GM18951 (cell line): Measurements from ENCODE around the gene C1S.
"Not testable (repeated sequence)": the region's sequence is repeated elsewhere in the genome, so short reads cannot be mapped to it uniquely, and the experiment has no call there.

ENCODE experiments used
- POLR2A ChIP-seq: IDR thresholded peaks from 4 replicates; pipeline ENCODE4 v1.6.1; 2011; ENCODE audit warnings: mild to moderate bottlenecking; ENCODE audit not compliant: insufficient read length, insufficient read depth; ENCODE audit errors: extremely low read depth
- in situ Hi-C: fragments of 300-500 bp; cut with MboI; formaldehyde crosslinking; loops from one replicate; pipeline ENCODE4 v1.12.0; 2022; ENCODE audit warnings: low sequenced_read_pairs, mixed read lengths, inconsistent platforms; ENCODE audit not compliant: unreplicated experiment

The C1S gene

DNA sequence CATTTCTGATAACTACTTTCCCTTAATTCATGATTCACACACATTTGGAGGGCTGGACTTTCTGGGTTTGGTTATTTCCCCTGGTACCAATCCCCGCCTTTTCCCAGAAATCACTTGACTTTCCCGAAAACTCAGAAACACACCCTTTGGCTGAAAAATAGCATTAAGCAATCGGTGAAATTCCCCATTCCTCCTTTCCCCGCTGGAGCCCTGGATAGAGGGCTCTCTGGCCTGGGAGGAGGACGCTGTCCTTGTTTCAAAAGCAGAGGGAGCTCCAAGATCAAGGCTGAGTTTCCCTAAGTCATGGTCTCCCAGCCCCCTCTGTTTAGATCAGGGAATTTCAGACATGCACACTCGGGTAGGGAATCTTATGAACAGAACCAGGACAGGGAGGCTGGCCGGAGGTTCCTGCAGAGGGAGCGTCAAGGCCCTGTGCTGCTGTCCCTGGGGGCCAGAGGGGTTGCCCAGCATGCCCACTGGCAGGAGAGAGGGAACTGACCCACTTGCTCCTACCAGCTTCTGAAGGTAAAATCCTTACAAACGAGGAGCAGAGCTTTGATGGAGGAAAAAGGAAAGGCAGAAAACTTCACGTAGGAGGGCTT lies at the start of gene C1S:
C1S (plus strand) TSS at position 366 of the 602 bp plus-strand sequence. CDS start 1,195 bp downstream, outside the sequence.
- in situ Hi-C loops = no loop called here
- no peak for TF ChIP-seq POLR2A

DNA sequence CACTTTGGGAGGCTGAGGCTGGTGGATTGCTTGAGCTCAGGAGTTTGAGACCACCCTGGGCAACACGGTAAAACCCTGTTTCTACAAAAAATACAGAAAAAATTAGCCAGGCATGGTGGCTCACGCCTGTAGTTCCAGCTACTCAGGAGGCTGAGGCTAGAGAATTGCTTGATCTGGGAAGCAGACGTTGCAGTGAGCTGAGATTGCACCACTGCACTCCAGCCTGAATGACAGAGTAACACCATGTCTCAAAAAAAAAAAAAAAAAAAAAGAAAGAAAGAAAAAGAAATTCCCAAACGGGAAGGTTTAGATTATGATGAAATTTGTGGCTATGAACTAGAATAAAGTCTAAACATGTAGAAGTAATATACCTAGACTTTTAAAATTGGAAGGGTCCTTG lies 49.1 kb upstream of the C1S start:
- in situ Hi-C loops = not testable (repeated sequence)

DNA sequence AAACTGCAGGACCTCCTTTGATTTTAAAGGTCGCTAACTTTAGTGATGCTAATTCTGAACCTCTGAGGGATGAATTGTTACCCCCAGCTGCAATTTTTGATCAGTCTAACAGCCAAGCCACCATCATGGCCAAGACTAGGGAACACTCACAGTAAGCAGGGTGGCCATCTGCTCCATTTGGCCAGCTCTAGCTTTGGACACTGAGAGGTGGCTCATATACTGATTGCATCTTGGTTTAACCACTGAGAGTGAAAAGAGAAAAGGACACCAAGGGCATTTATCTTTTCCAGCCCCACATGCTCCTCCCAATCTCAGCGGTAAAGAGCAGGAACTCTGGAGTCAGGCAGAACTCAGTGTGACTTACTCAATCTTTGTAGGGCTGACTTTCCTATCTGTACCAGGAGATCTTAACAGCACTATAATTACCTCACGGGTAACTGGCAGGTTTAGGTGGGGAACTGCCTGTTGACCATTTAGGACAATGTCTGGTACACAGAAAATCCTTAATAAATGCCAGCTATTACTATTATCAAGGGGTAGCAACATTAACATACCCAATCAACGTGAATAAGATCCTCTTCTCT lies 48.4 kb upstream of the C1S start:
- in situ Hi-C loops = no loop called here

DNA sequence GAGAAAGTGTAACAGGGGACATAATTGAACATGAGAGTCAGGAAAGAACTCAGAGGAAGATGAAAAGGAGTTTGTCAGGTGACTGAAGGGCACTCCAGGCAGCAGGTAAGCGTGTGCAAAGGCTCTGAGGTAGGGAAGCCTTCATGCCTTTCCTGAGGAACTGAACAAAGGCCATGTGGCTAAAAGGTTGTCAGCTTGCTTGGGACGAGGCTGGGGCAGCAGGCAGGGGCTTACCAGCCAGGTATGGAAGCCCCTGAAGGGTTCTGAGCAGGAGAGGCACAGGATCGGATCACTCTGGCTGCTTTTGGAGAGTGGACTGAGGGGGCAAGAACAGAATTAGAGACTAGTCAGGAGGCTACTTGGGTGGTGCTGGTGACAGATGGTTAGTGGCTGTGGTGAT lies 47.4 kb upstream of the C1S start:
- no peak for TF ChIP-seq POLR2A
- in situ Hi-C loops = no loop called here

More for the DNA sequence above, 48.4 kb upstream of the C1S start:
- no peak for TF ChIP-seq POLR2A

DNA sequence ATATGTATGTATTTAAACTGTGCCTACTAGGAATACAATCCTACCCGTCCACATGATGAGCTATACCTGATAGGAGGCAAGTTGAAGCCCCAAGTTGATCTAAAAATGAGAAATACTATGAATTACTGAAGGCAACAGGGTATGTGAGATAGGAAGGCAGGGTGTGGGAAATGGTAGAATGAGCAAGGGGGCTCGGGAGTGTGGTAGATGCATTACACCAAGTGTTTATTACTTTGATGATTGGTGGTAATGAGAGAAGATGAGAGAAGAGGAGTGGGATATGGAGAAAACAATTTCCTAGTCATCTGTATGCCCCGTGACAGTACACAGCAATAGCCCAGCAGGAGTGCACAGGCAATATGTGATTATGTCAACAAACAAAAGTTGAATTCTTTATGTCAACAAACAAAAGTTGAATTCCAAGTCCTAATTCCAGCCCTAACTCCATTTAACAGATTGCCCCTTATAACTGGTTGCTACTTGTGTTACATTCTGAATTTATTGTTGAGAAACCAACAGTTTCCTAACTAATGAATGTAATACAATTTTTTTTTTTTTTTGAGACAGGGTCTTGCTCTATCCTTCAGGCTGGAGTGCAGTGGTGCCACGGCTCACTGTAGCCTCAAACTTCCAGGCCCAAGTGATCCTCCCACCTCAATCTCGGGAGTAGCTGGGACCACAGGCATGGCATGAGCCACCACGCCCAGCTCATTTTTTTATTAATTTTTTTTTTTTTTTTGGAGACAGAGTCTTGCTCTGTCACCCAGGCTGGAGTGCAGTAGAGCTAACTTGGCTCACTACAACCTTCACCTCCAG lies 44.8 kb upstream of the C1S start:
- no peak for TF ChIP-seq POLR2A
- in situ Hi-C loops = no loop called here

DNA sequence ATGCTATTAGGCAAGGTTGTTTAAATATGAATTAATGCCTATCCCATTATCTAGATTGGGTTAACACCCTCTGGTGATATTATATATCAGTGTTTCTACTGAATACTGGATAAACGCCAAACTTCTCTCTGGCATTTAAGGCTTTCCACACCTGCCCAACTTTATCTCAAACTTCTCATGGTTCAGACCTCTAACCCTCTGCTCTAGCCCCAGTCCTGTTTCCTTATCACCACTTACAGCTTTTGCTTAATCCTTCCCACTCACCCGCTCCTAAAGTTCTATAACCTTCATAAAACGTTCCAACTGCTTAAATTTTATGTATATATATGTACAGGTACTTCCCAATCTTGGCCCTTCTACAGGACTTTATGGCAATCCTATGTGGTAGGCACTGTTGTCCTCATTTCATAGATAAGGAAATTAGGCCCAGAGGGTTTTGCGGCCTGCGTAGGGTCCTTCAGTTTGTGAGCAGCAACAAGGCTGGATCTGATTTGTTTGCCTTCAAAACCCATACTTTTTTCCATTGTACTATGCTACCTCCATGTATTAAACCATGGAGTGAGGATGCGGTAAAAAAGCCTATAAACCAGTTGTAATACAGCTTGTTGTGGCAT lies 43.5 kb upstream of the C1S start:
- in situ Hi-C loops = no loop called here
- no peak for TF ChIP-seq POLR2A

DNA sequence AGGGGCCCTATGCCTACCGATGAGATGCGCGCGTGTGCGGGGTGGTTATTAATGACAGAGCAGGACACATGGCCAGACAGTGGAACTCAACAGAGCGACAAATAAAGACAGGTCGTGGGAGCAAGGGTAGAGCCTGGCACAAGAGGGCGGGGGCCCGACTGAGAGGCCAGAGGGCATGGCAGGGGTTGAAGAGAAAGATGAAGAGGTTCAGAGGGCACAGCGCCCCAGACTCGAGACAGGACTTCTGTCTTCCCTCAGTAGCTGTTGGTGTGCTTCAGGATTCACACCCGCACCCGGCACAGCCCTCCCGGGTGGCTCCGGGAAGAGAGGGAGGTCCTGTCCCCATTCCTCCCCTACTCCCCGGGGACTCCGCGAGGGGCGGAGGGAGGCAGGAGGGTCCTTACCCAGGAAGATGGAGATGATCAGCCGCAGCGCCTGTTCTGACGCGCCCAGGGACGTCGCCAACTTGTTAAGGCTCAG lies 42.6 kb upstream of the C1S start:
- TF ChIP-seq POLR2A = no peak
- in situ Hi-C loops = no loop called here

DNA sequence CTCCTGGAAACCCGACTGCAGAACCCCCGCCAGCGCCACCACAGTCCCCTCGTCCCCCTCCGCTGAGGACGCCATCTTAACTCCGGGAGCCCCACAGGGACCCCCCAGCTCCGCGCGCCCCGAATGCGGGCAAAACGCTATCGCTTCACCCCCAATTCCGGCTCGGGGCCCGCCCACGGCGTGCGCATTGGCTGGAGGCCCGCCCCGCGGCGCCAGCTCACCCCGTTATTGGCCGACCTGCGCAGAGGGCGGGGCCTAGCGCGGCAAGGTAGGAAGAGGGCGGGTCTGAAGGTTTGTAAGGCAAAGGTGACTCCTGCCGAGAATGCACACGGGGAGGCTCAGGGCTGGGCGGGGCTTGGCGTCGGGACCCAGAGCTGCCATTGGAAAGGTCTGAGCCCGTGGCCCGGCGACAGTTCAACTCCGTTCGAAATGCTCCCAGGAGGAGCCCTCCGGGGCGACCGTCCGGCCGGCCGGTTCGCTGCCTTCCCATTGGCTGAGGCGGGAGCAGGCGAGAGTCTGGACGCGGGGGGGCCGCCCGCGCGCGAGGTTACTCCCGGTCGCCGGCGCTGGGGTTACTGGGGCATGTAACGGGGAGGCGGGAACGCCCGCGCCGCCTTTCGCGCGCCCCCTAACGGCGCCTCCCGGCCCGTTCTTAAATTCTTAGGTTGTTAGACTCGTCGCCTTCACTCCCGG lies 42.0 kb upstream of the C1S start, which contains the start of gene LPCAT3:
LPCAT3 (minus strand) TSS at position 127 of the 693 bp plus-strand sequence; CDS start at position 75, 52 bp downstream.
- in situ Hi-C loops = no loop called here
- peak; percentile 86 for TF ChIP-seq POLR2A

DNA sequence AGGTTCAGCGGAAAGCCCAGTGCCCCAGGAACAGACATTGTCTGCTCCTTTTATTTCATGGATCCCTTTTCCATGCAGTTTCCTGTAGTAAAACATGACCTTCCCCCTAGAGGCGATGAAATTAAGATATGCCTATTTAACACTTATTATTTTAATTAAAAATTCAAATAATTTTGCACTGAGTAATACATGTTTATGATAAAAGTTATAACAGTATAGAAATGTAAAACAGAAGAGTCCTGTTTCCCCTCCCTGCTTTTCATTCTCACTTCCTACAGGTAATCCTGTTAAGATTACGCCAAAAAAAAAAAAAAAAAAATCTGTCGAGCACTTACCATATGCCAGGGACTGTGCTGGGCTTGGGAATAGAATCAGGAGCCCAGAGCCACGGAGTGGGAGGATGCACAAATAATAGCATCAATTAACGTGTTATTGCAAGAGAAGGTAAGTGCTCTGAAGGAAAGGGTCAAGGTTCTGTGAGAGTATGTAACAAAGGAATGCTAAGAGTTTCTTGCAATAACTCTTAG lies 41.4 kb upstream of the C1S start:
- in situ Hi-C loops = no loop called here
- TF ChIP-seq POLR2A = no peak

DNA sequence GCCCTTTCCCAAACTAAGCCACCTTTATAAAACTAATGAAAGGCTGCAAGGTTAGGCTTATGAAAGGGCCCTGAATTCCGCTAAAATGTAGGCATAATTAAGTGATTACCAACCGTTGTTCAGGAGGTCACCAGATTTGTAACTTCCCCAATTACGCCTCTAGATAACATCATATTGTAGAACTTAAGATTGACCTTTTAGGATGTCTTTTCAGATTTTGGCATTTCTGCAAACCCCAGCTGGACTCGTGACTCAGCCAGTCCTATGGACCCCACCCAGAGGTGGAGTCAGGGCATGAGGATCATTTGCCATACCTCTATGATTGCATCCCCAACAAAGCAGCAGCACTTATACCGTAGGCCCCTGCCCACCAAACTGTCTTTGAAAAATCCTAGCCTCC lies 38.6 kb upstream of the C1S start:
- no peak for TF ChIP-seq POLR2A

DNA sequence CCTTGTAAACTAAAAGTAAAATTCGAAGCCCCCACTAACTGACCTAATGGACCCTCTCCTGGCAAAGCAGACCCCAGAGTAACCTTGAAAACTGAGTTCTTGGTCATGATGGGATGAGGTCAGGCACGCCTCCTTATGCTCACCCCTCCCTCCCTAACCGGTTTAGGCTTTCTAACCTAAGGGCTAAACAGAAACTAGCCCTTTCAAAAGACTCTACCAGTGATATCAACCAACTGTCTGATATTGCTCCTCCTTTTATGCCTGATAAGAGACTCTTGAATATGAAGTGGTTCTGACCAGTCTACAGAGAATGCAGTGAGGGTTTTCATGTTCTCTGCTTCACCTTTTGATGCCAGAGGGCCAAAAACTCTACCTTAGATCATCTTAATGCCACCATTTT lies 37.4 kb upstream of the C1S start:
- no peak for TF ChIP-seq POLR2A
- in situ Hi-C loops = no loop called here

More for the DNA sequence above, 38.6 kb upstream of the C1S start:
- in situ Hi-C loops = no loop called here

DNA sequence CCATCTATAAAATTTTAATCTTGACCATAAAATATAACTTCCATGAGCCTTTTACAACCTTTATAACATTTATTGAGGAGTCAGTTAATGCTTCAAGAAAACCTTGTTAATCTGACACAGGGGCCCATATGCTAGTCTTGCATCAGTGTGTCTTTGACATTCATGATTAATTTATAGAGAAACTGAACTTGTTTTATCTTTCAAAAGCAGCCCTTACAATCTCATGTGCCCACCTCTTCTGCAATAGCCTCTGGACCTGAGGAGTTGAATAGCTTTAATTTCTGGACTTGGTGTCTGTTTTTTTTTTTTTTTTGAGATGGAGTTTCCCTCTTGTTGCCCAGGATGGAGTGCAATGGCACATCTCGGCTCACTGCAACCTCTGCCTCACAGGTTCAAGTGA lies 33.7 kb upstream of the C1S start:
- in situ Hi-C loops = no loop called here
- no peak for TF ChIP-seq POLR2A
